Measurements from ENCODE around the gene ATP6V0A4.
"Not testable (repeated sequence)": the region's sequence is repeated elsewhere in the genome, so short reads cannot be mapped to it uniquely, and the experiment has no call there.

GRCh38 chr7:138688037-138688436 is 110.0 kb downstream of the ATP6V0A4 start:
- TF ChIP-seq, protein P1, sequence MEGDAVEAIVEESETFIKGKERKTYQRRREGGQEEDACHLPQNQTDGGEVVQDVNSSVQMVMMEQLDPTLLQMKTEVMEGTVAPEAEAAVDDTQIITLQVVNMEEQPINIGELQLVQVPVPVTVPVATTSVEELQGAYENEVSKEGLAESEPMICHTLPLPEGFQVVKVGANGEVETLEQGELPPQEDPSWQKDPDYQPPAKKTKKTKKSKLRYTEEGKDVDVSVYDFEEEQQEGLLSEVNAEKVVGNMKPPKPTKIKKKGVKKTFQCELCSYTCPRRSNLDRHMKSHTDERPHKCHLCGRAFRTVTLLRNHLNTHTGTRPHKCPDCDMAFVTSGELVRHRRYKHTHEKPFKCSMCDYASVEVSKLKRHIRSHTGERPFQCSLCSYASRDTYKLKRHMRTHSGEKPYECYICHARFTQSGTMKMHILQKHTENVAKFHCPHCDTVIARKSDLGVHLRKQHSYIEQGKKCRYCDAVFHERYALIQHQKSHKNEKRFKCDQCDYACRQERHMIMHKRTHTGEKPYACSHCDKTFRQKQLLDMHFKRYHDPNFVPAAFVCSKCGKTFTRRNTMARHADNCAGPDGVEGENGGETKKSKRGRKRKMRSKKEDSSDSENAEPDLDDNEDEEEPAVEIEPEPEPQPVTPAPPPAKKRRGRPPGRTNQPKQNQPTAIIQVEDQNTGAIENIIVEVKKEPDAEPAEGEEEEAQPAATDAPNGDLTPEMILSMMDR (IDR thresholded peaks at IDR 0.05; ENCODE audit: low read length) = not testable (repeated sequence)
- TF ChIP-seq EZH2 (optimal IDR thresholded peaks at IDR 0.05; ENCODE audit: low read depth, low read length) = not testable (repeated sequence)
